NCI-H1417 (cell line): Measurements from ENCODE around the gene NEK1.
"Not testable (repeated sequence)": the region's sequence is repeated elsewhere in the genome, so short reads cannot be mapped to it uniquely, and the experiment has no call there.

Source experiments
- DNase-seq, 3 experiments: peaks; one replicate each; lab custom pipeline; 2025; lab: John Stamatoyannopoulos, UW

Gene NEK1

DNA sequence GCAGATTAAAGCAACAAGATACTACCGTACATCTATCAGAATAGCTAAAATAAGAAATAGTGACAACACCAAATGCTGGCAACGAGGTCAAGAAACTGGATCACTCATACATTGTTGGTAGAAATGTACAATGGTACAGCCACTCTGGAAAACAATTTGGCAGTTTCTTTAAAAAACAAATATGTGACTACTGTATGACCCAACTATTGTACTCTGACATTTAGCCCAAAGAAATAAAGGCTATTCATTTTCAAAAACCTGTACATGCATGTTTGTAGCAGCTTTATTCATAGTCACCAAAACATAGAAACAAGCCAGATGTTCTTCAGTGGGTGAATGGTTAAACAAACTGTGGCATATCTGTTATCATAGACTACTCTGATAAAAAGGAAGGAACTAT, 16.2 kb upstream of the NEK1 start:
- no peak for DNase-seq

DNA sequence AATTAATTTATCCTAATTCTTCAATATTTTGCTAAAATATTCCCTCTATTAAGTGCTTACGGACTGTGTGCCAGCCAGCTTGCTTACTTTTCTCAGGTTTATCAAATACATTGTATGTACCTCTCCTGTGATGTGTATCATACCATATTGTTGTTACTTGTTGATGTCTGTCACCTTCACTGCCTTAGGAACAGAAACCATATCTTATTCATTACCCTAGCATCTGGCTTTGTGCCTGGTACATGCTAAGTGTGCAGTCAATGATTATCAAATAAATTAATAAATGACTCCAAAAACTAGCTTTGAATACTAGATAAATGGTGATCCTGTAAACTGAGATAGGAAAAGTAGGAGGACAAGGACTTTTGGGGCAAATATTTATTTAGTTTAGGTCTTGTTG, 14.9 kb upstream of the NEK1 start:
- DNase-seq: no peak

DNA sequence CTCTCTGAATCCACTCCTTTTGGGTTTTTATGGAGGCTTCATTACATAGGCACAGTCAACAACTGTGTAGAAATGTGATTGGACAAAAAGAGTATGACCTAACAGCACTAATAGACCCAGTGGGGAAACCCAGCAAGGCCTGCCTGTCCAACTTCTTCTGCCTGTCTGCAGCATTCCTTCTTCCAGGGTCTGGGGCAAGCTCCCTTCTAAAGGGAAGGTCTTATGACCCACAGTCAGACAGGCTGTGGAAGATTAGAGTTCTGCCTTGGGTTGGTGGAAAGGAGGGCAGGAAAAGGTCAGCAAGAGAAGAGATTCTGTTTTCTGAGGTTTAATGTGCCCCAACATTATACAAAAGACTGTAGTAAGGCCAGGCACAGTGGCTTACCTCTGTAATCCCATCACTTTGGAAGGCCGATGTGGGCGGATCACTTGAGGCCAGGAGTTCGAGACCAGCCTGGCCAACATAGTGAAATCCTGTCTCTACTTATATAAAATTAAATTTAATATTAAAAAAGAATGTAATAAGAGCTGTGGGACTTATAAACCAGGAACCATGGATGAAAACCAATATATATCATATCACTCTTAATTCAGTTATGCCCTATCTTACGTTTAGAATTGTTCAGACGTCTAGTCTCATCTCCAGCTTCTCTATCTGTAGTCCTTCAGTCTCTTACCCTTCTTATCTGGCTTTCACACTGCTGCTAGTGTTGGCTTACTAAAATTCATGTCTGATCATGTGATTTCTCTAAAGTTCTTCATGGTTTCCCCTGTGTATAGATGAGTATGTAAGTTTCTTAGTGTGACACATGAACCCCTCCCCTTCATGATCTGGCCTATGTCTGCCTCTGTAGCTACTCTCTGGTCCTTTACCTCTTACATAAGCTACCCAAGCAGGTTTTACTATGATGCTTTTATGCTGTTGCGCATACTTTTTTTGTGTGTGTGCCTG, 14.2 kb upstream of the NEK1 start:
- DNase-seq: no peak

DNA sequence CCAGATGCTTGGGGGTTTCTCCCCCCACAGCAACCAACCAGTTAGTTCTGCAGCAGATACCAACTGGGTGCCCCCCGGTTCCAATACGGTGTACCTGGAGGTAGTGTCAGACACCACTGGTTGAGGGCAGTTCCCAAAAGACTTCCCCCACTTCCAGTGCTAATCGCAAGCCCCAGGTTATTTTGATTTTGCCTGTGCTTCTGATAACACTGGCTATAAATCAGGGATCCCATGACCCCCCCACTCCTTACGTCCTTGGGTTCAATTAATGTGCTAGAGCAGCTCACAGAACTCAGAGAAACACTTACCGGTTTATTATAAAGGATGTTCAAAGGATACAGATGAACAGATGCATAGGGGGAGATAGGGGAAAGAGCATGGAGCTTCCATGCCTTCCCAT, 13.5 kb upstream of the NEK1 start:
- DNase-seq: no peak

DNA sequence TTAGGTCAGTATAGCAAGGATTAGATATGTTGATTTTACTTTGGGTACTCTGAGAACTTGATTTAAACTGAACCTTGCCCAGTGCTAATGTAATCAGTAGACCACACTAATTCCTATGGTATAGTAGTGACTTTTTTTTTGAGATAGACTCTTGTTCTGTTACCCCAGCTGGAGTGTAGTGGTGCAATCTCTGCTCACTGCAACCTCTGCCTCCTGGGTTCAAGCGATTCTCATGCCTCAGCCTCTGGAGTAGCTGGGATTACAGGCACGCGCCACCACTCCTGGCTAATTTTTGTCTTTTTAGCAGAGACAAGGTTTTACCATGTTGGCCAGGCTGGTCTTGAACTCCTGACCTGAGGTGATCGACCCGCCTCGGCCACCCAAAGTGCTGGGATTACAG, 11.6 kb upstream of the NEK1 start:
- DNase-seq: not testable (repeated sequence)

DNA sequence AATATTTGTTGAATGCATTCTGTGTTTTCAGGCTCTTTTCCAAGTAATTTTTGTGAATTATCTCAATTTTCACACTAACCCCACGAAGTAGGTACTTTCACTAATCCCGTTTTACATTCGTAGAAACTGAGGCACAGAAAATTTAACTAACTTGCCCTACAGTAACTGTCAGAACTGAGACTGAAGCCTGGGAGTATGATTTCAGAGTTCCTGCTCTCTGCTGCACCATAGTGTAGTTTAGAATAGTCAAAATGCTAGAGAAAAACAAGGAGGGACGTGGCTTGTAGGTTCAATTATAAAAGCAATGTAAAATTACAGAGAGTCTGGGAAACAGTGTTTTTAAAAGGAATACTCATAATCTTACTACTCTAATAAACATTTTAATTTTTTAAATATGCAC, 10.2 kb upstream of the NEK1 start:
- no peak for DNase-seq

DNA sequence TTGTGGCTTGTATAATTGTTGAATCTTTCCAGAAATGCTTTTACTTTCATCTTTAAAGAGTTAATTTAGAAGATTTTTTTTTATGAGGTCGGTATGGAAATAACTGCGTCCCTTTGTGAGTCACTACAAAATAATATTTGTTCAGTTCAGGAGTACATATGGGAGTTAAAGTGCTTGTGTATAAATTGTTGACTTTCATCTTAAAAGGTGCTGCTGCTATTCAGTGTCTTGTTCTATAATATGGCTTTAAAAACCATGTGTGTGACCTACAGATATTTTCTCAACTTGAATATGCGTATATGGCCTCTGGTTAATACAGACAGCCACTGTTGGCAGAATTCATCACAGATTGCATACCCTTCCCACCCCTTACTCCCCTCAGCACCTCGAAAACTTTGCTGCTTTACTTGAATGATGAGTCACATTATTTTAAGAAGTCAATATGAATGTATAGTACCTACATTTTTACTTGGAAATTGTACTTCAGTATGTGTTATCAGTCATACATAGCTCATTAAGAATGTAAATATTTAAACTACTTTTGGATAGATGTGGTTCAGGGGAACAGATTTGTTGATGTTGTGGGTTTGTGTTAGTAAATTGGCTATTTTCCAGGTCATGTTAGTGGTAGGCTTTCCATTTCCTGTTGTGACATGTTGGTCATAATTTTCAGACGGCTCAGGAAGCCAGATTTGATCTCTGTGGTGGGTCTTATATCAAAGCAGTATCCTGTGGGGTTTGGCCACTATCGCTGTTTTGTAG, 9.5 kb upstream of the NEK1 start:
- peak in 1 of 3 experiments; percentile 40 for DNase-seq

DNA sequence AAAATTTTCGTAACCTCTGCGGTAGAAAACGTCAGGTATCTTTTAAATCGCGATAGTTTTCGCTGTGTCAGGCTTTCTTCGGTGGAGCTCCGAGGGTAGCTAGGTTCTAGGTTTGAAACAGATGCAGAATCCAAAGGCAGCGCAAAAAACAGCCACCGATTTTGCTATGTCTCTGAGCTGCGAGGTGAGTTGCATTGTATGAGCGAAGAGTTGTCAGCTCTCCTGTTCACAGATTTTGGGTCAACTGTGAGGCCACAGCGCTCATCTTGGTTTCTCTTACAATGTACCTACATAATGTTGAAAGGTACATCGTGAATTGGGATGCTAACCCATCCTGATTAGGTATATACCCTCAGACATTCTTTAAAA, 8.5 kb upstream of the NEK1 start:
- peak; percentile 4 to 79 (median 66) for DNase-seq

DNA sequence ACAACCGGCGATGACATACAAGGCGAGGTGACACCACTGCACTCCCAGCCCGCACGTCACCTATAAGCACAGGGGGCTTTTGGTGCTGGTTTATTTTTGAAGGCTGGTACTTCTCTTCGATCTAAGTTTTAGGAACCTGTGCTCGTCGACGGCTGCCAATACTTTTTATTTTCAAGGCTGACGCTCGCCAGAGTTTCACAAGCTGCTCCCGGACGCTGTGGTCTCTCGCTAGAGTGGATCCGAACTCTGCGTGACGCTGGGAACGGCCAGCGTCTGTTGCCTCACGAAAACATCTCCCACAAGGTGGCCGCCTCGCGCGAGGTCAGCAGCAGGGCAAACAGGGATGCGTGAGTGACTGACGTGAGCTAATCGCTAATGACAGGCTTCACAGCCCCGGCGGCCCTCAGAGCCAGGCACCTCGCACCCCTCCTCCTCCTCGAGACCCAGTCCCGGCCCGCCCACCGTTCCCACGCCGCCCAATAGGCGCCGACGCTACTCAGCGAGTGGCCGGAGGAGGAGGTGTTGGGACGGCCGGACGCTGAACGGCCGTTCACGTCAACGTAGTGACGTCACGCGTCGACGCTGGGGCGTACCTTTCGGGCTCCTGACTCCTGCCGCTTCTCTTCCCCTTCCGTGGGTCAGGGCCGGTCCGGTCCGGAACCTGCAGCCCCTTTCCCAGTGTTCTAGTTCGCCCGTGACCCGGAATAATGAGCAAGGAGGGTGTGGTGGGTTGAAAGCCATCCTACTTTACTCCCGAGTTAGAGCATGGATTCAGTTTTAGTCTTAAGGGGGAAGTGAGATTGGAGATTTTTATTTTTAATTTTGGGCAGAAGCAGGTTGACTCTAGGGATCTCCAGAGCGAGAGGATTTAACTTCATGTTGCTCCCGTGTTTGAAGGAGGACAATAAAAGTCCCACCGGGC, 7.8 kb upstream of the NEK1 start, which contains the start of gene CLCN3:
Gene CLCN3, plus strand, starts transcription at position 621 of the 922 bp plus-strand sequence. CDS start 15,351 bp downstream, outside the sequence.
- DNase-seq: peak; percentile 93 to 99 (median 98)

DNA sequence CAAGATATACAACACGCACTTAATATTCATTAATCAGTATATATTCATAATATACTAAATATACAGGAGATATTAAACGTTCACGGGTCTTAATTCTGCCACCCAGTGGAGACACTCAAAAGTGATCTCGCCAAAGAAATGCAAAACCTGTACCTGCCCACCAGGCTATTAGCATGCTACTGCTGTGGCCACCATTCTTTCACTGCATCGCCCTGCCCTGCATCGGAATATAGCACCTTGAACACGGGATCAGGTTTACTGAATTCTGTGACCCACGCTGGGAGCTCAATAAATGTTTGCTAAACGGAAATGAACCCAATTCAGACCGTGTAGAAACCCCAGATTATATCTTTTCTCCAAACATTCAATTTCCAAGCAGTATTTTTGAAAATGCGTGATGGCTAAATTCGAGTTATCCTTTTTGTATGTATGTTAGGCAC, 7.2 kb upstream of the NEK1 start:
- peak; percentile 15 to 78 (median 65) for DNase-seq

DNA sequence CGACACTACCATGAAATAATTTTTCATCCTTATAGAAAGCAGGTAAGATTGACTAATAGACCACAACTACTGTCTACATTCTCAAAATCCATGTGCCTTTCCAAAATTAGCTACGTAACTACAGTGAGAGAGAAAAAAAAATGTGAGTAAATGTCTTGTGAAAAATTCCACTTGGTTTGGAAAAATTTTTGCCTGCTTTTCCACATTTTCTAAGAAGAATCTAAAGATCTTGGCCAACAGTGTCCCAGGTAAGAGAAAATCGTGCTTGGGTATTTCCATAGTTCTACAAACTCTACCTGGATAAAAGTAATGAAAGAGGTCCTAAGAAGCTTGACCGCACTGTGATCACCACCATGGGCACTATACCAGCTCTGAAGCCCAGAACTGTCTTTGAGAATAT, 6.6 kb upstream of the NEK1 start:
- DNase-seq: peak in 1 of 3 experiments; percentile 34

DNA sequence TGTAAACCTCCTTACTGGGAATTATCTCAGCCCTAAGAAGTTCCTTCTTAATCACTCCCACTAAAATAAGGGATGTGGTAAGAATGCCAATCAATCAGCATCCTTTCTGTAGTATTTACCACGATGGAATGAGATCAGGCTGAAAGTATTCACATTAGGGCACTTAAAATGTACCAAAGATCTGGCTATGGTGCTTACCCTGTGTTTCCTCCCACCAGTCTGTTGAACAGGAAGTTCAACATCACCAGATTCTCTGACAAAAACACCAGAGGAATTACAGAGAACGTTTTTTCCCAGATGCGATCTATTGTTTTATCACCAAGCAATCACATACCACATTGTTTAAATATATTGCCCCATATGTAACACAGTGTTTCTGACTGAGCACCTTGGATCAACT, 5.9 kb upstream of the NEK1 start:
- DNase-seq: no peak

DNA sequence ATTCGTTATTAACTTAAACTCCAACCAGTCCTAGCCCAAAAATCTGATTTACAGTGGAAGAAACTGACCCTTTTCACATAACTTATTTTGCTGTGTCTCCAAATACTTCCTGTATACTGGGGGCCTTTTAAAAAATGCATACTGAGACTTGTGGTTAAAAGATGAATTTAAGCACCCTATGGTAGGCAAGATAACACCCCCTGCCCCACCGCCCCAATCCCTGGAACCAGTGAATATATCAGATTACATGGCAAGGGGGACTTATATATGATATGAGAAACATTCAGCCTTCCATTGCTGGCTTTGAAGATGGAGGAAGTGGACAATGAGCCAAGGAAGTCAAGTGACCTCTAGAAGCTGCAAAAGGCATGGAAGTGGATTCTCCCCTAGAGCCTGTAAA, 4.9 kb upstream of the NEK1 start:
- no peak for DNase-seq

DNA sequence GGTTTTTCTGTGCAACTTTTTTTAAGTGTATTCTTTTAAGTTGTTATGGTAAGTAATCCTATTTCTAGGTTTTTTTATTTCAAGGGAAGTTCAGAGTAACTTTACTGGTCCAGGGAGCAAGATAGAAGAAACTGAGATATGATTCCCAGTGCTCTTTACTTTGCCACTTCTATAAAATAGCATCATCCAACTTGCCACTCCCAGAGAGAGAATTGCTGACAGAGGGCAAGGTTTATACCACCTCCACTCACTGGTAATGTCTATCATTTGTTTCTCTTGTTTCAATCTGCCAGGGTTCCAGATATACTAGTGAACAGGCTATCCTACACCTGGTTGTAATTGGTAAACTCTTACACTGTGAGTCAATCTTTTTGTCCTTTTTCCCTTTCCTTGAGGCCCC, 4.5 kb upstream of the NEK1 start:
- no peak for DNase-seq

DNA sequence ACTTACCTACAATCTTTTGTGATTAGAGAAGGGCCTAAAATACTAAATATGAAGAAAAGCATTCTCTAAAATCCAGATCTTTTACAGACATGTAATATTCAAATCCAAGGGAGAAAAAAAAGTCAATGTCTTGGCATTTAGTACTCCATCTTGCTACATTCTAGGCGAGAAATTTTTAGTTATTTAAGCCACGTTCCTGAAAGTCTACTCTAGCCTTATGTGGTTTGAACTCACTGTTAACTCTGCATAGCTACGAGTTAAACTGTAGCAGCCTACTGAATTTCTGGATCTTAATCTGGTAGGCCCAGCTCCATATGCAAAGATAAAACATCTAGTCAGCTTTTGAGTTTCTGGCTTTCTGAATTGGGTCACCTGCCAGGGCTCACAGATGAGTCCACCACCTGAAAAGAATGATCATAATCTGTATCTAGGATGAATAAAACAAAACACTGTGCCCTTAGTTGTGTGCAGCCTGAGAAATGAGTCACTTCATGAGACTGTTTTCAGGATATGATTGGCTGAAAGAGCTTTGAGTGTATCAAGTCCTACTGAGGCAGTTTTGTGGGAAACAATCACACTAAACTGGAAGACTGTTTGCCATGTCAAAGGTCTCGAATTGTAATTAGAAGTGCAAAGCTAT, 3.2 kb upstream of the NEK1 start:
- no peak for DNase-seq

DNA sequence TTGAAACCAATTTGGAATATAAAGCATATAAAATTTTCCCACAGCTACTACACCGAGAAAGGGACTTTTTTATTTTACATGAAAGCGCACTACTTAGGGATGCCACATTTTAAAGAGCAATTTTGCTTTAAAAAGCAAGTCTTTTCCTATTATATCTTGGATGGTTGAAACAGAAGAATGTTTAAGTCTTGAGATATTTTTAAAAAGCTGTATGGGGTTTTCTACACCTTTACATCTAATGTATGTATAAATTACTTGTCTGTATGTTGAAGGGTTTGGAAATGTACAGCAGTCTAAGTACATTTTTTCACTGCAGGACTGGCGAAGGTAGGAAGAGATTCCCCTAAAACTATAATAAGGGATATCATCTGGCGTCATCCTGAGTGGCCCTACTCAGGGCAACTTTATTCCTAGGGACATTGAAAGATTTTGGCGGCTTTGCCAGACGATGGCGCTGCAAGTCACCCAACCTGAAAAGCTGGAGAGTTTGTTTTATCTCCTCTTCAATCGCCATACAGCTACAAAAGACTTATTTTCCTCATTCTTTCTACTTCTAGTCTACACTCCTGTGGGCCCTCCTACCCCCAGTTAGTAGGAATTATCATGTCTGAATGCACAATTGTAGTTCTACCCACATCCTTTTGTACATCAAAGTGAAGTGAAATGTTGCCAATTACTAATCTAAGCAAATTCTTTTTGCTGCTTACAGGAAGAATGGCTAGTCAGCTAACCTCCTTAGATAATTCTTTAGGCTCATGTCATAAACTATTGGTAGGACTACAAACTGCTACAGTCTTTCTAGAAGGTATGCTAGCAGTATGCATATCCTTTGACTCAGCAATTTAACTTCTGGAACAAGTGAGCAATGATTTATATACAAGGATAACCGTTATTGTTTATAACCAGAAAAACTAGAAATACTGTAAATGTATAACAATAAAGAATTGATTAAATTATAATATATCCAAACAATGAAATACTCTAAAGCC, 782 bp upstream of the NEK1 start:
- peak; percentile 44 to 87 (median 62) for DNase-seq

DNA sequence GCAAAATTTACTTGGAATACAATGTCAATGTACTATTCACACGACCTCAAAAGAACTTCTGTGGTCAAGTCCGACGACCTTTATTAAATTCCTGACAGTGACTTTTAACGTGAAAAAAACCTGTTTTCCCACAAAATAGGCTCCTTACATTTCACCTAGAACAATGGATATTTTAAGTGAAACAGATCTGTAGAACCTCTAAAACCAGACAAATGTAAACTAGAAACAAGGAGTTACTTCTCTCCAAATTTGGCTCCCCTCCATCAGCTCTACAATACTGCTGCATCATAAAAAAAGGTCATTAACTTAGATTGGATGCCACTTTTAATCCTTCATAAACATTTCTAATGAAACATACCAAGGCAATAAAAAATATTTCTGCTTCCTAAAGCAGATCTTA, 1.2 kb downstream of the NEK1 start:
- DNase-seq: peak in 1 of 3 experiments; percentile 15

DNA sequence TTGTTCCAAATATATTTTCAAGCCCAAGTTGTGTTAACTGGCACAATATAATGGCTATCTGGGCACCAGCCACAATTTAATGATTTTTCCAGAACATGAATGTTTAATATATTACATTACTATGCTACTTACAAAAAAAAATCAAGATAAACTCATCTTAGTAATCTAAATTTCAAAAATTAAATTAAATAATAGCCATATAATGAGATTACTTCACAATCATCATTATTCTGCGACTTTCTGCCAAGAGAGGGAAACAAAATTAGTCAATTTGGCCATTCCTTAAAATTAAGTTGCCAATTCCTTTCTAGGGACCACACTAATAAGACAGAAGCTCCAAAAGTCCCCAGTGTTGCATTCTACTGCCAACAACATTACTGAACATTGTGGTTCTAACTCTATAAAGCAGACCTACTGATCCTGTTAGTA, 7.5 kb downstream of the NEK1 start:
- DNase-seq: no peak

DNA sequence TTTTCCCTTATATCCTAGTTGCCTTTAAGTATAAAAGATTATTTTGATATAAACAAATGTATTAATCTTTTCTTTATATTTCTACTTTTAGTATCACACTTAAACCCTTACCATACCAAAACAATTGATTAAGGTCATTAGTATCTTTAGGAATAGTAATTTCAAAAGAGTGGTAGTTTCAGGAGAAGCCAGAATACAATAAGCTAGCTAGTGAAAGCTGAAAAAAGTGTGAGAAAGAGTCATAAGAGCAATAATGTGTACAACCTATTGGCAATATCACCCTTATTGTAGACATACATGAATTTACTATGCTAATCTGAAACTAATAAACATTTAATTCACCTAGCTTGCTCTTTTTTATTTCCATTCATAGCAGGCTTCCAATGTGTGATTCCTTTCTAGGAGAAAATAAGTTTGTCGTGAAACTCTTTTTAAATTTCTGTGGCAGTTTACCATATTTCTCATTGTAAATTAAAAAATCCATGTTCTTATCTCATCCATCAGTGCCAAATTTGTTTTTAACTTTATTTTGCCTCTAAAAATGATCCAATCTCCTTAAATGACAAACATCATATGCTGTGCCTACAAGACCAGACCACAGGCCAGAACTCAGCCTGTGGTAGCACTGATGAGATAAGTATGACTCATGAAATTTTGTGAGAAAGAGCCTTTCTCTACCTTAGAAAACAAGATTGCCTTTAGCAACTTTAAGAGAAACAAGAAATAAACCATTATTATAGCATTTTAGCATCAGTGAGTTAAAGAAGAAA, 8.1 kb downstream of the NEK1 start:
- no peak for DNase-seq
